Neural progenitor cell (in vitro differentiated cells): Measurements from ENCODE around the gene HNMT.

Experiments used
- EZH2 ChIP-seq: fragments of 200-600 bp; sonication (generic); IDR thresholded peaks from 2 replicates; pipeline ENCODE4 v1.6.1; 2017; ENCODE audit warnings: antibody characterized with exemption, mild to moderate bottlenecking, moderate library complexity
- TF ChIP-seq, protein P1 (sequence below): fragments of 200-600 bp; sonication (generic); IDR thresholded peaks from 2 replicates; pipeline ENCODE4 v1.5.1; 2017; ENCODE audit warnings: antibody characterized with exemption, mild to moderate bottlenecking

DNA sequence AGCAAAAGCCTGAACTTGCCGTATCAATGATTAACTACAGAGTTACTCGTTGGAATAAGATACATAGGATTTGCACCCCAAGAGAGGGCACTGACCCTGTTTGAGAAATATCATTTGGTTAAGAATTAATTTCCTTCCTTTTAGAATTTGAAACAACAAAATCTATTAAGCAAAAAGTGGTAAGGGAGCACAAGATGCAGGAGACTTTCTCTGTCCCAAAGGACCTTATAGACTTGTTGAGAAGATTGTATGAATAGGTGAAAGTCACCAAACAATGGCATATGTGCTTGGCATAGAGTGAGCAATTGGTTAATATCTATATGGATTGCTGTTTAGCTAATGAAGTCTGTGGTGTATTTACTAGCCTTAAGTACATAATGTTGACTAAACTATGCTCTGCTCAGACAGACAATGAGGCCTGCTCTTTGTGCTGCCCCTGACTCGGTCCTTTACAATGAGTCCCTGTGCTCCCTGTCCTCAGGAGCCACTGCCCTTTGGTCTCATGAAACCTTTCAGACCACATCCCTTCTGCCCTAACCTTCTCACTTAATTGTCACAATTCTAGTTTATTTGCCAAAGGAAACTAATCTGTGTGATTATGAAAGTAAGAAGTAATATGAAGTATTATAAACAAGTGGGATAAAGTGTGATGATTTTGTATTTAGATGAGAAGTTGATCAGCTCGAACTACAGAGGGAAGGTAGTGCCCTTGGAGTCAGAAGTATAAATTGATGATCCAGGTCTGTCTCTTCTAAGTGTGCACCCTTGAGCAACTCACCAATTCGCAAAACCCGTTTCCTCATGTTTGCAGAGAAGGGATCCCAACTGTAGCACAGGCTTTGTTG lies 21.2 kb upstream of the HNMT start:
- TF ChIP-seq, protein P1, sequence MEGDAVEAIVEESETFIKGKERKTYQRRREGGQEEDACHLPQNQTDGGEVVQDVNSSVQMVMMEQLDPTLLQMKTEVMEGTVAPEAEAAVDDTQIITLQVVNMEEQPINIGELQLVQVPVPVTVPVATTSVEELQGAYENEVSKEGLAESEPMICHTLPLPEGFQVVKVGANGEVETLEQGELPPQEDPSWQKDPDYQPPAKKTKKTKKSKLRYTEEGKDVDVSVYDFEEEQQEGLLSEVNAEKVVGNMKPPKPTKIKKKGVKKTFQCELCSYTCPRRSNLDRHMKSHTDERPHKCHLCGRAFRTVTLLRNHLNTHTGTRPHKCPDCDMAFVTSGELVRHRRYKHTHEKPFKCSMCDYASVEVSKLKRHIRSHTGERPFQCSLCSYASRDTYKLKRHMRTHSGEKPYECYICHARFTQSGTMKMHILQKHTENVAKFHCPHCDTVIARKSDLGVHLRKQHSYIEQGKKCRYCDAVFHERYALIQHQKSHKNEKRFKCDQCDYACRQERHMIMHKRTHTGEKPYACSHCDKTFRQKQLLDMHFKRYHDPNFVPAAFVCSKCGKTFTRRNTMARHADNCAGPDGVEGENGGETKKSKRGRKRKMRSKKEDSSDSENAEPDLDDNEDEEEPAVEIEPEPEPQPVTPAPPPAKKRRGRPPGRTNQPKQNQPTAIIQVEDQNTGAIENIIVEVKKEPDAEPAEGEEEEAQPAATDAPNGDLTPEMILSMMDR, result no peak
- no peak for TF ChIP-seq EZH2
